ENCODE measurements around the gene GRP.
"Not testable (repeated sequence)": the region's sequence is repeated elsewhere in the genome, so short reads cannot be mapped to it uniquely, and the experiment has no call there.

Gene GRP

DNA sequence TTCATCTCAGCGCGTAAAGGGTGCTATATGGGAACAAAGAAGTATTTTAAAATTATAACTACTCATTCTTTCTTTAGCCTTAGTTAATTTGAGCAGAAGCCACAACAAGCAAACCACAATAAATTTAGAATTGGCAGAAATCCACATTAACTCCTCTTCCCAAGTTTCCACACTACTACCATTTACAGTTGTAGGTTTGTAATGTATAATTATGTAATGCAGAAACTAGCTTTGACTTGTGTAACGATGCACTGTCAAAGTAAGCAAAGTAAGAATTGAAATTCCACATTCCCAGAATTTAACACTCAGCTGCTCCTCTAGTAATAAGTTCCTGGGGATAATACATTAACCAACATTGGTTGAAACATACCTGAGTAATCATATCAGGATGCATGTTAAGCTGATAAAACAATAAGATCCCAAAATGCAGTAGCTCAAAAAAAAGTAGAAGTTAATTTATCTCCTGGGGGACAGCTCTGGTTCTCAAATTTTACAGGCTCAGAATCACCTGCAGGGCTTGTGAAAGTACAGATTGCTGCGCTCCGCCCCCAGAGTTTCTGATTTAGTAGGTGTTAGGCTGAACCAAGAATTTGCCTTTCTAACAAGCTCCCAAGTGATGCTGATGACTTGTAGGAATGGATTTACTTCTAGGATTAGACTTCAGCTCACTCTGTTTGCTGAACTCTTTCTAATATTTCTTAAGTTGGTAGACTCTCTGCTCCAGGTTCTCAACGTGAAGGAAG, 9.9 kb downstream of the GRP start:
- no peak for DNase-seq (ENCODE audit: low read depth)

DNA sequence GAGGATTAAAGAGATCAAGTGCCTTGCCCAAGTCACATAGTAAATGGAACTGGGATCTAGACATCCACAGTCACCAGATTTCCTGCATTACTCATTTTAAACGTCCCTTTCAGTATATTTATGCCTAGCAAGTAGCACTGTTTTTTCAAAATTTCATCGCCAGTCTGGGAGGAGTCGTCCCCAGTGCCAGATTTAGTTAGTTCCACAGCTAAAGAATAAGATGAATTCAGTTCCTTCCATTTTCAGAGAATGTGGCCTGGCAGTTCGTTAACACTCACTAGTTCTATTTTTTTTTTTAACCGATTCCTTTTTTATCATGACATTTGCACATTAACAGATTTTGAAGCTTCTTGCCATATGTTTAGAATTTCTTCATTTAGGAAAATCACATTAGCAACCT, 11.2 kb downstream of the GRP start:
- DNase-seq (ENCODE audit: low read depth) = no peak

DNA sequence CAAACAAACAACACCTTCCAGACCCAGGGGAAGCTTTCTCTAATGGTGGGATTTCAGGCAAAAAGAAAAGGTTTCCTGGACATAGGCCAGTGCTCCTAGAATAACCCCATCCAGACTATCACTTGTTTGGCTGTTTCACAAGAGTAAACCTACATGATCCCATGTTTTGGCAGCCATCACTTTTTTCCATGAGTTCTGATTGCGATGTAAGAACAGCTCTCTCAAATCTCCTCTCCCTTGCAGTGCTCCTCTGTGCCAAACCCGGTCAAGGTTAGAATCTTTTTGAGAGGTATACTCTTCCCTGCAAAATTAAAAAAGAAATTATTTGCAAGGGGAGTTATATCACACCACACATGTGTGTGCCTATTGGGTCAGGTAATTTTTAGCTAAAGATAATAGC, 11.9 kb downstream of the GRP start:
- DNase-seq (ENCODE audit: low read depth) = no peak

DNA sequence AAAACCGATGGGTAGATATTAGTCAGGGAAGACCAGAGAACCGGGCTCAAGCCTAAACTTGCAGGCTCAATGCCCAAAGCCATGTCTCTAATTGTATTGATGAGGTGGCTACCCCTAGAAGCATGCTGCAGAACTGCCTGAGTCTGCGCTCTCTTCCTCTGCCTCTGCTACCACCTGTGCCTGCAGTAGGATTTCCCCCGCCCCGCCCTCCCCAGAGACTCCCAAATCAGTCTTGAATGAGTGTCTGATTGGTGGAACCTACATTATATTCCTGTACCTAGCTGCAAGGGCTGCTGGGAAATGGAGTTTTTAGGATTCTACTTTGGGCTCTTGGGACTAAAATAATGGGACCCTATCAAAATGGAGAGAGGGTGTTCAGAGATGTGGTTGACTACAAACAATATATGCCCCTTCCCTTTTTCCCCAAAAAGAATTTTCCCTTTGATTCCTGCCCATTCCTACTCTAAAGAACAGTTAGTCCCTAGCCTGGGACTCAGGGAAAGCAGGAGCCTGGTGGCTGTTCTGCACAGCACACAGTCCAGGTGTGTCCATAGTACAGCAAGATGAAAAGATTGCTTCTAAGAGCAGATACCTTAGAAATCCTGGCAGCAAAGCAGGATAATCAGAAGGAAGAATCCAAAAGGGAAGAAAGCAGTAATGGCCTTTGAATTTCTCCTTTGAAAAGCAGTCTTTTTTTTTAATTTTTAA, 12.5 kb downstream of the GRP start:
- no peak for DNase-seq (ENCODE audit: low read depth)

DNA sequence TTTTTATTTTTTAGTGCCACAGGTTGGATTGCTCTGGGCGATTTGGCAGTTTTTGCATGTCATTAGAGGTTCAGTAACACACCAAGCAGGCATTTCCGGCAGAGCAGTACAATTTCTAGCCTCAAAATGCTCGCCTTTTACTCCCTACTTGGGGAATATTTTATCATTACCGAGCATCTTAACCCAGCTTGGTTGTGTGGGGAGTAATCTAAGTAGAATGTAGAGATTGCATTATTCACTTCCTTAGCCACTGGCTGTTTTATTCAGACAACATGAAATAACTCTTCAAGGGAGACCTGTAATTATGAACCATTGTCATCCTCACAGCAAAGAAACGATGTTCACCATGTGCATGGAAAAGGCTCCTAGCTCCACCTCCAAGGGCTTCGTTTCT, 13.1 kb downstream of the GRP start:
- DNase-seq (ENCODE audit: low read depth) = no peak

DNA sequence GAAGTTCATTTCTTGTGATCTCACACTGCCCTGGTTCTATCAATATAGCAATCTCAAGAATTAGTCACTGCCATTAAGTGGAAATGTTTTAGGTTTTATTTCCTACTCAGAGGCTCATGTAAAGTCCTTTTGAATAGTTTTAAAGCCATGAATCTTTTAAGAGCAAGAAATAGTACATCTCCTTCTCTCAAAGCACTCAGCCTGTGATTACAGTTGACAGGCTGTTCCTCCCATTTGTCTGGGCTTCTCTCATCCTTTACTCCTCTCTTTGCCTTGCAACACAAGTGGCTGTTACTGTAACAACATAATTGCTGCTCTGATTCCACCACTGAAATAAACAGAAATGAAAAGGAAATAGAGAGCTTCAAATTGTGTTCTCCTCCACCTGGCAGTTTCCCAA, 18.4 kb downstream of the GRP start:
- no peak for DNase-seq (ENCODE audit: low read depth)

DNA sequence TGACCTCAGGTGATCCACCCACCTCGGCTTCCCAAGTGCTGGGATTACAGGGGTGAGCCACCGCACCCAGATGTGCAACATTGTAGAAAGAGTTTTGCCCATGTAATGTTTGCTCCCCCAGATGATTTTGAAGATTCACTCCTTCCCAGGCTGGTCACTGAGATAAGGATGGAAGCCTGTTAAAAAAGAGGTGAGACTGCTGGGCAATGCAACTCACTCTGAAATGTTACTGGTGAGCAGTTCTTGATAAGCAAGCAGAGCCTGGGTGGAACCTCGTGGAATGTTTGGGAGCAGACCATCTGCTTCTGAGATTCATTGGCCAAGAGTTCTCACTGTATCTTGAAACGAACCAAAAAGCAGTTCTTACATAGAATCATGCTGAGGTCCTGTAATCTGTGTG, 19.7 kb downstream of the GRP start:
- no peak for DNase-seq (ENCODE audit: low read depth)

DNA sequence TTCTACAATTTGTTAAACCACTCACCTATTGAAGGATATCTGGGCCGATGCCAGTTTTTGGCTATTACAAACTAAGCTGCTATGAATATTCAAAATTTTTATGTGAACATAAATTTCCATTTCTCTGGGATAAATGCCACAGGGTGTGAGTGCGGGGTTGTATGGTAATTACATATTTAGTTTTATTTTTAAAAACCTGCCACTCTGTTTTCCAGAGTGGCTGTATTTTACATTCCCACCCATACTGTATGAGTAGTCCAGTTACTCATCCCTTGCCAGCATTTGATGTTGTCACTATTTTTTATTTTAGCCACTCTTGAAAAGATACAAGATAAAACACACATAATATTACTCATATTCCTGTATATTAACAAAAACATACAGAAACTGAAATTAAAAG, 22.9 kb downstream of the GRP start:
- DNase-seq (ENCODE audit: low read depth) = no peak

DNA sequence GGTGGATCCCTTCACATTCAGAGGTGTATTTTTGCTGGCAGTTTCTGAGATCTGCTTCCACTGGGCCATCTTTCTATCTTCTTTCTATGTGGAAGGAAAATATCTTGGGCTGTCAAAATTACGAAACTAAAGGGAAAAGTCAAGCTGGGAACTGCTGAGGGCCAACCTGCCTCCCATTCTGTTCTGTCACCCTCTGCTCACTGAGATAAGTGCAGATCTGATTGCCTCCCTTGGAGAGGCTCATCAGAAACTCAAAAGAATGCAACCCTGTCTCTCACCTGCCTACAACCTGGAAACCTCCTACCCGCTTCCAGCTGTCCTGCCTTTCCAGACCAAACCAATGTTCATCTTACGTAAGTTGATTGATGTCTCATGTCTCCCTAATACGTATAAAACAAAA, 26.8 kb downstream of the GRP start:
- no peak for DNase-seq (ENCODE audit: low read depth)

DNA sequence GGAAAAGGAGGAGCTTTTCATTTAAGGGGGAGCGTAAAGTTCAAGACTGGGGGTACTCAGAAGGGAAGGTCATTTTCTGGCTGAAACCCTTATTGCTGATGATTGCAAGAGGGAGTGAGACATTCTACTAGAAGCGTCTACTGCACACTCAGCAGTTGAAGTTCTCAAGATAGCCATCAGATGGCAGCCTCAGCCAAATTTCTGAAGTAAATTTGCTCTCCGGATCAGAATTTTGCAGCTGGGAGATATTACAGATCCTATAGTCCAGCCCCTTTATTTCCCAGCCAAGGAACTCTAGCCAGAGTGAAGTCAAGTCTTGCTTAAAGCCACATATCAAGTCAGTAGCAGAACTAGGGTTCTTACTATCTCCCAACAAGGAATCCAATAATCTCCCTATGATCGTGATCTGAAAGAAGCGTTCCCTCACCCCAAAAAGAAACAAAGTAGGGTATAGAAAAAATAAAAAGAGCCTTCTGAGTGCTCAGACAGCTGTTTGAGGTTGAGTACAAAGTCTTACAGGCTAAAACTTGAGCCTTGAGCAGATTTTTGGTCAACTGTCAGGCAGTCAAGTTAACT, 29.3 kb downstream of the GRP start:
- DNase-seq (ENCODE audit: low read depth) = no peak

DNA sequence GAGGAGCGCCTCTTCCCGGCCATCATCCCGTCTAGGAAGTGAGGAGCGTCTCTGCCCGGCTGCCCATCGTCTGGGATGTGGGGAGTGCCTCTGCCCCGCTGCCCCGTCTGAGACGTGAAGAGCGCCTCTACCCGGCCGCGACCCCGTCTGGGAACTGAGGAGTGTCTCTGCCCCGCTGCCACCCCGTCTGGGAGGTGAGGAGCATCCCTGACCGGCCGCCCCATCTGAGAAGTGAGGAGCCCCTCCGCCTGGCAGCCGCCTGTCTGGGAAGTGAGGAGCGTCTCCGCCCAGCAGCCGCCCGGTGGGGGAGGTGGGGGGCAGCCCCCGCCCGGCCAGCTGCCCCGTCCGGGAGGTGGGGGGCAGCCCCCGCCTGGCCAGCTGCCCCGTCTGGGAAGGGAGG, 35.5 kb downstream of the GRP start:
- not testable (repeated sequence) for DNase-seq (ENCODE audit: low read depth)

DNA sequence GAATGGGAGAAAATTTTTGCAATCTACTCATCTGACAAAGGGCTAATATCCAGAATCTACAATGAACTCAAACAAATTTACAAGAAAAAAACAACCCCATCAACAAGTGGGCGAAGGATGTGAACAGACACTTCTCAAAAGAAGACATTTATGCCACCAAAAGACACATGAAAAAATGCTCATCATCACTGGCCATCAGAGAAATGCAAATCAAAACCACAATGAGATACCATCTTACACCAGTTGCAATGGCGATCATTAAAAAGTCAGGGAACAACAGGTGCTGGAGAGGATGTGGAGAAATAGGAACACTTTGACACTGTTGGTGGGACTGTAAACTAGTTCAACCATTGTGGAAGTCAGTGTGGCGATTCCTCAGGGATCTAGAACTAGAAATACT, 41.9 kb downstream of the GRP start:
- DNase-seq (ENCODE audit: low read depth) = not testable (repeated sequence)

DNA sequence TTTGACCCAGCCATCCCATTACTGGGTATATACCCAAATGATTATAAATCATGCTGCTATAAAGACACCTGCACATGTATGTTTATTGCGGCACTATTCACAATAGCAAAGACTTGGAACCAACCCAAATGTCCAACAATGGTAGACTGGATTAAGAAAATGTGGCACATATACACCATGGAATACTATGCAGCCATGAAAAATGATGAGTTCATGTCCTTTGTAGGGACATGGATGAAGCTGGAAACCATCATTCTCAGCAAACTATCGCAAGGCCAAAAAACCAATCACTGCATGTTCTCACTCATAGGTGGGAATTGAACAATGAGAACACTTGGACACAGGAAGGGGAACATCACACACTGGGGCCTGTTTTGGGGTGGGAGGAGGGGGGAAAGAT, 42.3 kb downstream of the GRP start:
- not testable (repeated sequence) for DNase-seq (ENCODE audit: low read depth)

DNA sequence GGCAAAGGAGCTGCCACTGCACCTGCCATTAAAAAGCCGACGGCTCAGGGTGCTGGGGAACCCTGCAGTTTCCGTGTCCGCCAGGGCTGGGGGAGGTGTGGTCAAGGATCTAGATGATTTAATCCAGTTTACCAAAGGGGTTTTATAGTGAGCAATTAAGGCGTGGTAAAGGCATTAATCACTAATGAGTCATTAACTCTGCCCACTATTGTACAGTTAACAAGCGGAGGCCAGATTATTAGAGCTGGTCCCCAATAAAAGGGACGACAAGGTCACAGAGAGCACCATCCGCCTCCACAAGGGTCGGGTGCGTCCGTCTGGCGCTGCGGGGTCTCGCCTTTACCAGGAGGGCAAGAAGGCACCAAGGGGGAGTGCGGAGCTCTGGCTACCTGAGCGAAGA, 43.7 kb downstream of the GRP start:
- DNase-seq (ENCODE audit: low read depth) = no peak

DNA sequence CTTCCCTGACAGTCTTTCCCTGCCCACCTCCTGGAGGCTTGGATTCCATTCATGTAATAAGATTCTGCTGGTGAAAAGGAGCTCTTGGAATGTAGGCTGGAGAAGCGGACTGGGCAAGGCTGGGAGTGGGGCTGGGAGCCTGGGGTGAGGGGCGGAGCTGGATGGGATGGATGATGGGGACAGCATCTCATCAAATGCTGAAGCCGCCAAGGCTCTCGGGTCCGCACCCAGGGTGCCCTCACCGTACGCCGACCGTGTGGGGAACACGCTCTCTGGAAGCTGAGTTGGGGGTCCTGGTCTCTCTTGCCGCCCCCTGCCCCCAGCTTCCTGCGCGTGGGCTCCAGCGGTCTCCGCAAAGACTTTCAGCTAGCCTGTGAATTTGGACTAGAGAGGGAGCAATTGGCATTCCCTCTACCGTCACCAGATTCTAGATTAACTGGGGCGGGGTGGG, 44.2 kb downstream of the GRP start:
- no peak for DNase-seq (ENCODE audit: low read depth)

DNA sequence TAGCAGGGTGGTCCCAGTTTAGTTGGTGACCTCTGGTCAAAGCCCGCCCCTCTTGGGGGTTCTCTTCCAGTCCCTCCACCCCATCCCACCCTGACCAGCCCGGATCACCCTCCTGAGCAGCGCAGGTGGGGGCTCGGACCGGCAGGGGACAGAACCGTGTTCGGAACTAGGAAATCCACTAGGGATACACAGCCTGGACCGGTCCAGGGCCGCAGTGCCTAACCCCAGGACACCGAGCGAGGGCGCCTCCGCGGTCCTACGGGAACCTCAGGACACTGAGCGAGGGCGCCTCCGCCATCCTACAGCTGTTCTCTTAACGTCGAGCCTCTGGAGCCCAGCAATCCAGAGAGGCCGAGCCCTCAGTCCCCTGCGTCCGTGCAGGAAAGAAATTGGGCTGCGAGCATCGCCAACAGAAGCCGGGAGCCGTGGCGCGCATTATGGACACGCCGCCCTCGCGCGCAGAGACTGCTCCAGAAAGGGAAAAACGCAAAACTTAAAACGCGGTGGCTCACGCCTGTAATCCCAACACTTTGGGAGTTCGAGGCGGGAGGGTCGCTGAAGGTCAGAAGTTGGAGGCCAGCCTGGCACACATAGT, 44.8 kb downstream of the GRP start:
- no peak for DNase-seq (ENCODE audit: low read depth)

DNA sequence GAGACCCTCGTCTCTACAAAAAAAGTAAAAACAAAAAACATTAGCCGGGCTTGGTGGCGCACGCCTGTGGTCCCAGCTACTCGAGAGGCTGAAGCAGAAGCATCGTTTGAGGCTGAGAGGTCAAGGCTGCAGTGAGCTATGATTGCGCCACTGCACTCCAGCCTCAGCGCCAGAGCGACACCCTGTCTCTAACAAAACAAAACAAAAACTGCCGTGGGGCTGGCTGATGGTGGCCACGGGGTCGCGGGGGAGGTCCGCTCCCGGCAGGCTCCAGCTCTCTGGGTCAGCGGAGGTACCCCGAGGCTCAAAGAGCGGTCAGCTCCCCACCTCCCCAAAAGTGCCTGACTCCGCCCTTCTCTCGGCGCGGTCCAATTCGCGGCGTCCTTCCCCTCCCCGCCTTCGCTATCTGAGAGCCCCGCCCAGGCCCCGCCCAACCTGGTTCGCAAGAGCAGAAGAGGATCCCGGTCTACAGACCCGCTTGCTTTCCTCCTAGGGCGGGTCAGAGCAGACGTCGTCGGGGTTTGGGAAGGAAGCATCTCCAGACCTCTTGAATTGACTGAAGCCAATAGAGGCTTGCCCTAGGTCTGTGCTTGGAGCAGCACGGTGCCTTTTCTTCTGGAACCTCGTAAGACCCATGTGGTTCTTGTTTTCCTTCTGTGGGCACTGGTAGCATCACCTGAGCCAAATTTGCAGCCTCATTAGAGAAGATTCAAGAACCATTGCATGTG, 45.5 kb downstream of the GRP start:
- DNase-seq (ENCODE audit: low read depth) = no peak

DNA sequence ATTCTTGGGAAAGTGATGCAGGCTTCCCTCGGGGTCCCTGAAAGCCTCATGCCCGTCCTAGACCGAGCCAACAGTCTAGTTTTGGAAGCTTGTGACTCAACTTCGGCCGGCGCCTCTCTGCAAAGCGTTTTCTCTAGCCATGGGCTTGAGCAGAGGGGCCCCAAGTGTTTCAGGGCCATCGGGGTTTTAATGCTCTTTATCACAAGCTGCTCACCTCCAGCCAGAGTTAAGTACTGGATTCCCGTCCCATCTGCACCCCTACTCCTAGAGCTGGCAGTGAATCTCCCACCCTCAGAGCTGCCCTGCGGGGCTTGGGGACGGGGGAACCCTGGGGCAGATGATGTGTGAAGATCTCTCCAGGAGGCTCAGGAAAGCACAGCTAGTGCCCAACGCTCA, 46.0 kb downstream of the GRP start:
- no peak for DNase-seq (ENCODE audit: low read depth)

DNA sequence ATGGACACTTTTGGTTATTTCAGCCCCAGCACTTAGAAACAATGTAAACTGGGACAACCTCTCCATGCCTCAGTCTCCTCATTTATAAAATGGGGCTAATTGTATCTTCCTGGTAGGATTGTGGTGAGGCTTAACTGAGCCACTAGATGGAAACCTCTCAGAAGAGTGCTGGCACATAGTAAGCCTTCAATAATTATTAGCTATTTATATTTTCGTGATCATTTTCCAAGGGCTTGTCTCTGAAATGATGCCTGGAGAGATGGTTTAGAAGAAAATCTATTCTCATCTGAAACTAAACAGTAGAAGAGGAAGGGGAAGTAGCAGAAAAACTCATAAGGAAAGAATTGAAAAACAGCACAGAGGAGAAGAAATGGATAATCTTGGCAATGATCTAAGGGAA, 46.5 kb downstream of the GRP start:
- DNase-seq (ENCODE audit: low read depth) = no peak

DNA sequence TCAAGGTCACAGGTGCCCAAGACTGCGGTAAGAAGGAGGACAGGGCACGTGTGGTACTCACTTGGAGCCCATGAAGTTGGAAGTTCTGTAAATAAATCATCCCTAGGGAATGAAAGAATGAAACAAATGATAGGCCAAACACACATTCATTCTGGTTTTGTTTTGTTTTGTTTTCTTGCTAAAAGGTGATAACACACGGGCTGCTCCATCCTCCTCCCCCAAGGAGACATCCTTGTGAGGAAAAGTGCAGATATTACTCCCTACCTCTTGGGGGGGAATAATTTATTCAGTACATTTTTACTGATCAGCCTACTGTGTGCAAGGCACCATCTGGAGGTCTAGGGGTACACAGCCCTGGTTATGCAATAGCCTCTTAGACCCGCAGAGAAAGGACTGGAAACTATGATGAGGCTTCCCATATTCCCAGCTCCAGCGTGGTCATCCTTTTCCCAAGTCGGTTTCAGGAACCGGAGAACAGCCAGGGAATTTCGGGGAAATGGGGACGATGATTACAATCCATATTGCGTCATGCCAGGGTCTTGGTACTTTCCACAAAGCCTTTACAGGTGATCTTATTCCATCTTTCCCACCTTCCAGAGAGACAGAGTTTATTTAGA, 47.0 kb downstream of the GRP start:
- DNase-seq (ENCODE audit: low read depth) = no peak

DNA sequence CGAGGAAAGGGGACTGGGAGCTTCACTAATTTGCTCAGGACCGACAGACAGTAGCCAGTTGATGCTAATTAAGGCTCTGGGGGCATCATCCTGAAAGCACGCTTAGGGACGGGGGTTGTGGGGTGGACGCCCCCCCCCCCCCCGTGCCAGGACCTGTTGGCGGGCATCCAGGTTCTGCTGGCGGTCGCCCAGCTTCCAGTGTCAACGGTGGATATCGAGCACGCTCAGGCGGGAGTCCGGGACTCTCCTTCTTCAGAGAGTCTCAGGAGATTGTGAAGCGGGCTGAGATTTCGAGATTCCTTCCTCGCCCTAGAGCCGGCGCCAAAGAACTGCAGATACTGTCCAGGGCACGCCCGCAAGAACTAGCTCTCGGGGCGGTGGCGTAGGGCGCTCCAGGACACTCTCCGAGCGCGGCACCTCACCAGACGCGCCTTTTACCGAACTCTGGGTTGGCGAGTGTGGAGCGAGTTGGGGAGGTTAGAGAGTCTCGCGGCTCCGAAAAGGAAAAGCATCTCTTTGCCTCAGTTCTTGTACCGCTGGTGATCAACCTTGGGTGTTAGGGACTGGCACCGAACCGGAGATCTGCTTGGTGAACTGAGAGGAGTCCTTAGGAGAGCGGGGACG, 47.7 kb downstream of the GRP start:
- no peak for DNase-seq (ENCODE audit: low read depth)
